Activated CD4-positive, CD25-positive, alpha-beta regulatory T cell (primary cell): ENCODE data around the gene IQSEC1.
A peak's percentile ranks its signal among the peaks of the same experiment; 100 is the strongest.

Source experiments
- DNase-seq, 4 experiments: peaks; one replicate each; lab custom pipeline; 2025; lab: John Stamatoyannopoulos, UW

IQSEC1 gene

DNA sequence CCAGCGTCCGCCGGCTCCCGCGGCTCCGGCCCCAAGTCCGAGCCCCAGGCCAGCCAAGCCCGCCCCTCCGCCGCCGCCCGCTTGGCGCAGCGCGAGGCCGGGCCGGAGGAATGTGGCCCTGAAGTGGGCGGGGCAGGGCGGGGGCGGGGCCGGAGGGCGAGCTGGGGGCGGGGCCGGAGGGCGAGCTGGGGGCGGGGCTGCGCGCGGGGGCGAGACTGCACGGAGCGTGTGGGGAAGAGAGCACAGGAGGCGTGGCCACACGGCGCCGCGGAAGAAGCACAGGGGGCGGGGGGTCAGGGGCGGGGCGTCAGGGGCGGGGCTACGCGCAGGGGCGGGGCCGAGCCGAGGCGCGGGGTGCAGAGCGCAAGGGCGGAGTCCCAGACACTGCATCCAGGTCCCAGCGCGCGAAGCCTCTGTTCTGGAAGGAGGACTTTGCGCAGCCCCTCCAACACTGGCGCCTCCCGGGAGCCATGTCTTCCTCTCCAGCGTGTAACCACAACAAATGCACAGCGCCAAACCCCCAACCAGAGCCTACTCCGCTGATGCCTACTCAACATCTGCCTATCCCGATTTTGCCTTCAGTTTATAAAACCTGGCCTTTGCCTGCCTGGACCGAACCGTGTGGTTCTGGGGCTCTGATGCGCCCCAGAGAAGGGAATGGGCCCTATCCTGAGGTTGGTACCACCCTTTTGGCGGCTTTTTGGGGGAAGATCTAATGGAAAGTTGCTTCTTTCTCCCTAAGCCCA is 105.5 kb downstream of the IQSEC1 start:
- DNase-seq = peak; percentile 78 to 90 (median 84)

DNA sequence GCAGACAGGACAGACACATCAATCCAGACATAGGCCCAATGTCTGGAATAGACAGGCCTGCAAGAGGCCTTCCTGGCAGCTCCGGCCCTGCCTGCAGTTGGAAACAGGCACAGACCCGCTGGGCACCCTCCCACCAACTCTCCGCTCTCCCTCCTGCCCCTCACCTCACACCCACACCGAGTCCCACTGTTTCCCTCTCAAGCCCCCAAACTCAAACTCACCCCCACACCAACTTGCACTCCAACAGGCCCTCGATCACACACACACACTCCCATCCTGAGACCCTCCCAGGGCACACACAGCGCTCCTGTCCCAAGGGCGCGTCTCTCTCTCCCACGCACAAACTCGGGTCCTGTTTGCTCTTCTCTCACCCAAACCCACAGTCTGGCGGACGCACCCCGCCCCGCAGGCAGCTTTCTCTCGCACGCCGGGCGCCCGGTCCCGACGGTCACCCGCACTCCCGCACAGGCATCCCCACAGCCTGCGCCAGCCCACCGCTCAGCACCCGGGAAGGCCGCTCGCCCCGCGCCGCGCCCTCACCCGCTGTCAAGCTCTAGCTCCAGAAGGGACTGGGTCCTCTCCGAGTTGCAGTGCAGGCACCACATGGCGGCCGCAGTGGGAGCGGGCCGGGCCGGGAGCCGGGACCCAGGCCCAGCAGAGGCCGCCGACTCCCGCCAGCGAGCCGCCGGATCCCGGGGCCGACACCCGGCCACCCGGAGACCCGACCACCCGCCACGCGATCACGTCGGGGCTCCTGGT is 106.2 kb downstream of the IQSEC1 start:
- DNase-seq = peak in 1 of 4 experiments; percentile 47

DNA sequence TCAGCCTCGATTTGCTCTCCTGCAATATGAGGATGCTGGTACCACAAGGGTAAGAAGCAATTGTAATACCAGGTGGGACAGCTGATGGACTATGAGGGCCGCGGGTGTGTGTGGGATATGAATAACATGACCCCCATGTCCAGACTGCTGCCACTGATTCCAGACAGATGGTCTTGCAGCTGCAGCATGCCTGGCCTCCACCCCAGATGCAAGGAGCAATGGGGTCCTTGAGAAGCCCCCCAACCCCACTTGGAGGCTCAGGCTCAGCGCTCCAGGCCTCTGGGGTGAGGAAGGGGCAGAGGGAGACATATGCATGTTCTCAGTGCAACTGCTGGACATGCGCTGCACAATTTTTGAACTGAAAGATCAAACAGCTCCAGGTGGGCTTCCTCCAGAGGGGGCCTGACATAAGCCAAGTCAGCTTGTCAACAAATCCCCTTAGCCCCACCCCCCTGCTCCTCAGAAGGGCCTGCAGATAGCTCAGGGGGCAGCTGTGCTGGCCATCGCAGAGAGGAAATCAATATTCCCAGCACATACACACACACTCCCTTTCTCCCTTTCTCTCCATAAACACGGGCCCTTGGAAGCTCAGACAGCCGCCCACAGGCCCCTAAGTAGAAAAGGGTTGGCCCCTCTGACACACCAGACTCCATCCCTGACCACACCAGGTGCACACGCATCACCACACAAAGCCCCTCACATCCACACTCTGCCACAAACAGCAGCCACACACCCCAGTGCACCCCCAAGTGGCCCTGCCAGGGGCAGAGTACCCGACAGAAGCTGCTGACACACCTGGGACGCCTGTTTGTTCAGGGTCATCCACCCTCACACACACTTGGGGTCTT is 107.0 kb downstream of the IQSEC1 start:
- no peak for DNase-seq

DNA sequence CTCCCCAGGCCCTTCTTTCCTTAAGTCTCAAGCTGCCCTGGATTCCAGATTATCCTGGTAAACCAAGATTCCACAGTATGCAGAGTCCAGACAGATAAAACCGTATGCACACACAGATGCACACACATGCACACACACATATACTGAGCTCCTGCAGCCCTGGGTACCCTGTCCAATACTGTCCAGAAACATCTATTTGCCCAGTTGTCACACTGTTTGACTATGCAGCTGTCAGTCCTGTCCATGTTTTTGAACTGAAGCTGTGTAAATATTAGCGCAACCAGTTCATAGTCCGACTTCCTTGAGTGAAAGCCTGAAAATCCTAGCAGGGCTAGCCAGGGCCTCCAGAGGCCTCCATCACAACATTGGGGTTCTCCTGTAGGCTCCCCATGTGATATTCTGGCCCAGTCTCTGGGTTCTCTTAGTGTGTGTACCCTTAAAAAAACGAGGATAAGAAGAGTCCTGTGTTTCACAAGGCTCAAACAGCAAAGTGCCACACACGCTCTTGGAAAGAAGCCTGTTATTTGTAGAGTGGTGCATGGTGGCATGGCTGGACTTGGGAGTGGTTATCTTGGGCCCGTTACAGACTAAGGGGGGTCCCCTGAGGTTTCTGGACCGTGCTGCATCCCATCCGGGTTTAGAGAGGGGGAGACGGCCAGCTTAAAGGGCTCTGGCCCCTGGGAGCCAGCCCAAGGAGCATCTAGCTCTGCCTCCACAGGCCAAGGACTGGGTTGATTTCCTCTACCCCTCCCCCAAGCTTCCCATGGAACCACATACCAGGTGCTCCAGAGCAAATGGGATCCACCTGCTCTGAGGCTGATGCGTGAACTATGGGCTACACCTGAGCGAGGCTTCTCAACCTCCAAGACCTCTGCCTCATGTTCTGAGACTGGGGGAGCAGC is 108.3 kb downstream of the IQSEC1 start:
- DNase-seq = no peak

DNA sequence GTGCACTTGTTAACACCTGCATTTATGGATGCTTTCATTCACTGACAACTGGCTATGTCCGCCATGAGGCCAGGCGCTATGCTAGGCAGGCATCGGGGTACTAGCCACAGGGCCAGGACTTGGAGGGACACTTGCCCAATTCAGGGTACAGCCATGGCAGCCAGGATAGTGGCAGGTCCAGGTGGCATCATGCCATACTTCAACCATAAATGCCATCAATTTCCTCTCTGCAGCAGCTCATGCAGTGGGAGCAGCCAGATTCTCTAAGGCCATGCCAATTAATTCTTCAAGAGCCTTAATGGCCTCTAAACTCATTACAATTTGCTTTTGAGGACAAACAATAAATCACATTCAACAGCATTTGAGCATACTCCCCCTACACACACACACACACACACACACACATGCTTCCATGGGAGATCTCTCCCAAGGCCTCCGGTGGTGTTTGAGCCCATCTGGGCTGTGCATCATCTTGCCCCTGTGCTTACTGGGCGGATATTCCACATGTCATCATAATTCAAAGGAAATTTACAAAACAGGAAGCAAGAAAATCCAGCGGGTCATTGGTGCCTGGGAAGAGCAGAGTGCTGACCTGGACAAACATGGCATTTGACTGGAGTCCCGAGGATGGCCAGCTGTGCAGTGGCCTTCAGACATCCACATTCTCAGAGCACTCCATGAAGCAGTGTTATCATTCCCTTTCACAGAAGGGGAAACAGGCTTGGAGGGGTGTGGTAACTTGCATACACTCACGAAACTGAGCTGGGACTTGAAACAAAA is 109.1 kb downstream of the IQSEC1 start:
- DNase-seq = no peak

DNA sequence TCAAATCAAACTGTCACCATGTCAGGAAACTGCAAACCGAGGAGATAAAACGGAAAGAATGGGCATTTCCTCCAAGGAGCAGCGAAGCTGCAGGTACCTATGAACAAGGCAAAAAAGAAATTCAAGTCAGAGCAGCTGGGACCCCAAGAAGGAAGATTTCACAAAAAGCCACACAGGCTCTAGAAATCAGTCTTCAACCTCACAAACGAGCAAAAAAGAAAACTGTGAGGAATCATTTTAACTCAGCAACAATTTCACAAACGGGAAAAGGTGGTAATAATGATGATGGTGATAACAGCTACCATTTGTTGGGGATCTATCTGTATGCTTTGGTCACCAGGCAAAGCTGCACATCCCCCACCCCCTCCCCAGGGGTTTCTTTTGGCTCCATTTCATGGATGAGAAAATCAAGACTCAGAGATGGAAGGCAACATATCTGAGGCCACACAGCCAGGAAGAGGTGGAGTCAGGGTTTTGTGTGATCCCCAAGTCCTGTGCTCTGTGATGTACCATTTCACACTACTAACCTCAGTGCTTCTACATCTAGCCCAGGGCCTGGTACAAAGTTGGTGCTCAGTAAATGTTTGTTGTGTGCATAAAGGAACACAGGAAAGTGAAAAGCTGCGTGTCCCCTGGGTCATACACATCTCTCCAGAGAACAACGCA is 109.9 kb downstream of the IQSEC1 start:
- no peak for DNase-seq

DNA sequence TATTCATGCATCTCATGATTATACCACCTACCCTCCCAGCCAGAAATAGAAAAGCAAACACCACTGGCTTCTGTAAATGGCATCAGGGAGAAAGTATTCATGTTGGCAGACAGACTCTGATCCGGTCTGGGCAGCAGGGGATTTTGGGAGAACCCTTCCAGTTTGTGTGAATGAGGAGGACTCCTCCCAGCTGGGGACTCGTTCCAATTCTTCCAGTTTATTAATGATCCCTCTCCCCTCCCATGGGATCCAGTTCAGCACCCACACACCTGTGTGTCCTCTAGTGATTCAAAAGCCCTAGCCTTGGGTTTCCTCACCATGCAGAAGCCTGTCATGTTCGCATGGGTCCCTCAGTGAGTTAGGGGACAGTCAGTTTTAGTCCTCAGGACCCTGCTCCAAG is 110.9 kb downstream of the IQSEC1 start:
- no peak for DNase-seq

DNA sequence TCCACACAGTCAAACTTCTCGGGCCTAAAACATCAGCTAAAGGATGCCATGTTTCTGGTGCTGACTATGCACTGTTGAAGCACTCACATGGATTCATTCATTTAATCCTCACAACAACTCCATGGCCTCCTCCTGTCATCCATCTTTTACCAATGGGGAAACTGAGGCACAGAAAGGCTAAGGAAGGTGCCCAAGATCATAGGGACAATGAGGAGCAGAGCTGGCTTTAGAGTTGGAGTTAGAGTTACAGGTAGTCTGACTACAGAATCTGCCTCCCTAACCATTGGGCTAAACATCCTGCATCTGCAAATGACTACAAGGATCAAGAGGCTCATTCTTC is 111.6 kb downstream of the IQSEC1 start:
- DNase-seq = no peak

DNA sequence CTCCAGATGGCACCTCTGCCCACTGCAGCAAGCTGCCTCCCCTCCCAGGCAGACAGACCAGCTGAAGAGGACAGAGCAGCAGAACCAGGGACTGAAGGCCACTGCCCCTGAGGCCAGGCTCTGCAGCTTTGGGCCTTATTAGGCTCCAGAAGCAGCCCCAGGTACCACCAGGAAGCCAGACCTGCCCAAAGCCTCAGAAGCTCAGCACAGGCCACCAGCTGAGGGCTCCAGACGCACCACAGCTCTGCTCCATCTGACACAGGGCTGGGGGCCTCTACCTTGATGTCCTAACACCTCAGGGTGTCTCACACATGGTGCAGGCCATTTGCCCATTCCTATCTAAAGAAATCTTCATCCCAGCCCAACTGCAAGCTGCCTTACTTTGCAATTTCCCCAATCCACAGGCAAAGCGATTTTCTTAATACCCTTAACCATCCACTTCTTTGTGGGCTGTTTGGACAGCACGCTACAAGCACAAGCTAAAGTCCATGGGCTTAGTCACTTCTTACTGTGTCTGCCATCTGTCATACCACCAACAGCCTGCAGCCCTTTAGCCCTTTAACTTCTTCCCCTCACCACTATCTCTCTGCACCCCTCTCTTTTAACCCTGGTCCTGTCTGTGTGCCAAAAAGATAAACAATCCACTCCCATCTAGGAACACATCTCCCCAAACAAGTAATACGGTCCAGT is 112.1 kb downstream of the IQSEC1 start:
- no peak for DNase-seq

DNA sequence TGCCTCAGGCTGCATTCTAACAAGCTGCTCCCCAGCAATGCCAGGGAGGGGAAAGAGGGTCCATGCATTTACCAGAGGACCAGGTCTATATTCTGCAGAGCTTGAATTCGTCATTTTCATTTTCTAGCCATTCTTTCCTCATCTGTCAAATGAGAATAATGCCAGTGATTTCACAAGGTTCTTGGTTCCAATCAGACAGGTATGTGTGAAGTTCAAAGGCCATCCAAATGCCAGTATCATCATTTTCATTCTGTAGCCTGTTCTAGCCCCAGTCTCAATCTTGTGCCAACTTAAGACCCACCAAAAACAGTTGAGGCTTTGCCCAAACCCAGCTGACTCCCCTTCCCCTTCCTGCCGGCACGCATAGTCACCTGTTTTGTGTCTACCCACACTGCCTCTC is 112.7 kb downstream of the IQSEC1 start:
- DNase-seq = no peak

DNA sequence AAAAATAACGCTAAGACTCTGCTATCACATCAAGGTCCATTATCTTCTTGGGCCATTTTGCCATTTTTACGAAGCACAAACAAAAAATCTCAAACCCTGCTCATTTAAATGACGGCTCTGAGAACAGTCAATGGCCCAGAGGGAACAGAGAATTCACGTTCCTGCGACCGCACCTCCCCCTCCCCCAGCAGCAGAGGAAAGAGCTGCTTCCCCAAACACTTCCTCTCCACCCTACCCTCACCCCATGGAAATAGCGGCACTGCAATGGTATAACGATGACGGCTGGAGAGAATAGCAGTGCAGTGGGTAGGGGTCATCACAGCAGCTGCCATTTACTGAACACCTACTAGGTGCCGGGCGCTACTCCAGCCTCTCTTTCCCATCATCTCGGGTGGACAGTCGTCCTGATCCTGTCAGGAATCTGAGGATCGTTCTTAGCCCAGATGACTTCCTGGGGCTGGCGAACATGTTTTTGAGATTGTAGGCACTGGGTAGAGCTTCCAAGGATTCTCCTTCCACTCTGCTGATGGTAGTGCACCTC is 113.3 kb downstream of the IQSEC1 start:
- no peak for DNase-seq

DNA sequence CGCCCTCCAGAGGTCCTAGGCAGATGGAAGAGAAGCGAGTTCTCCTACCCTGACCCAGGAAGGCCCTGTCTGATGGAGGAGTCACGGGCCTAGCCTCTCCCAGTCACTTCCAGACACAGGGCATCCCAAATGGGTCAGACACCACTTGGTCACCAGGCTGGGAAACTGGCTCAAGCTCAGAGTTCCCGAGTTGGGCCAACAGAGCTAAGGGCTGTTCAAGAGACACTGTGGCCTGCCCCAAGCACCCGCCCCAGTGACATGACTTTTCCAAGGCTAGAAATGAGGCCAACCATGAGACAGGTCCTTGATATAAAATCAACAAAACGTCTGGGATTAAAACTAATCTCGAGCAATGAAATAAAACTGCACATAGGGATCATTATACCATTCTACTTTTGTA is 113.8 kb downstream of the IQSEC1 start:
- DNase-seq = no peak

DNA sequence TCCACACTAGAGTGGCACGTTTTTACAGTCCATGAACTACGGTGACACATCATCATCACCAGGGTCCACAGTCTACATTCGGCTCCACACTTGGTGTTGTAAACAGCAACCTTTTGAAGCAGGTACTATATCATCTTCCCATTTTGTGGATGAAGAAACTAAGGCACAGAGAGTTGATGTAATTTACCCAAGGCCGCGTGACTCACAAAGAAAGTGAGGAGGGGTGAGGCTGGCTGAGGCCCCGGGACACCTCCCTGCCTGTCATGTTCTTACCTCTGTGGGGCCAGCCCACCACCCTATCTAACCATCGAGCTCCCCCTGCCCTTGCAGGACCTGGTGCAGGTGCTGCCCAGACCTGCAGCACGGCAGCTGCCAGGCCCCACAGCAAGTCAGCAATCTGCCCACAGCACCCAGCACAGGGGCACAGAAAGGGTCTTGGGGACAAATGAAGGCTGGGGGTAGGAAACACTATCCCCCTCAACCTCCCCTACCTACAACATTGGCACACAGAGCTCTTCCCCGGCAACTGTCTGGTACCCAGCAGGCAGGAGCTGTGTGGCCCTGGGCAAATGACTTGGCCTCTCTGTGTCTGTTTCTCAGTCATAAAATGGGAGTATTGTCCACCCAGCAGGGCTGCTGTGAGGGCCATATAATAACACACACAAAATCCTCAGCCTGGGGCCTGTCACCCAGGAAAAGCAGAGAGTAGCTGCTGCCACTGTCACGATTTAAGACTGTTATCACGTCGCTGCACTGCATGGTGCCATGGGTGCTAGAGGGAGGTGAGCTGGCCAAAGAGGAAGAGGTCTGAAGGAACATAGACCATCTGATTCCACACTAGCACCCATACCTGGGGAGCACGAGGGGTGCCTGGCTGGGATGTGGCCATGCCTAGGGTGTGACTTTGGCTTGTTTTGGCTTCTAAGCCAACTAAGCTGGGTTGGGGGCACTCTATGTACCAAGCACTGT is 115.1 kb downstream of the IQSEC1 start:
- no peak for DNase-seq

DNA sequence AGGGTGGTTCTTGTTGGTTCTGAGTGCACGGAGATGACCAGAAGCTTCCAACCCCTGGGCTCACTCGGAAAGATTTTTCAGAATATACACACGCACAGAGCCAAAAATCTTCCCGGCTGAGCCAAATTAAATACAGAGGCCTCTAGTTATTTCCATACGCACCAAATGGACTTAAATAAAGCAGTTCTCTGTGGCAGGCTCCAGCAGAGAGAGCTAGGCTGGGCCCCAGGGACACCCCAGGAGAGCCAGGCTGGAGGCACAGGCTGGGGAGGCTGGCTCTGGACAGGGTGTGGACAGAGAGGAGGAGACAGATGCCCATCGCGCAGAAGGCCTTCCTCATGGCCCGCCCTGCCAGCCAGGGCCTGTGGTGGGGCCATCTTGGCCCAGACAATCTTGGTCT is 115.9 kb downstream of the IQSEC1 start:
- no peak for DNase-seq

DNA sequence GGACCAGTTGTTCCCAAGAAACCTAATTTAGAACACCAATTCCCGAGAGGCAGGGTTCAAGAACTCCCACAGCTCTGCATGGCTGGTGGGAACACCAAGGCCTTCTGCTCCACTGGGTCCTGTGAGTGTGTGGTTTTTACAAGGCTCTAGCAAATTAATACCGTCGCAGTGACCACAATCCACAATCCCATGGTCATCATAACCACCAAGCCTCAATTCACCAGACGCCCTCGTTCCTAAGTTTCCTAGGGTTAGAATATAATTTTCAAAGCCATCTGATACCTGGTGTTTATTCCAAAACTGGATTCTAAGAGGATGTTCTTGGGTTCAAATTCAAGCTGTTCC is 116.9 kb downstream of the IQSEC1 start:
- DNase-seq = no peak

DNA sequence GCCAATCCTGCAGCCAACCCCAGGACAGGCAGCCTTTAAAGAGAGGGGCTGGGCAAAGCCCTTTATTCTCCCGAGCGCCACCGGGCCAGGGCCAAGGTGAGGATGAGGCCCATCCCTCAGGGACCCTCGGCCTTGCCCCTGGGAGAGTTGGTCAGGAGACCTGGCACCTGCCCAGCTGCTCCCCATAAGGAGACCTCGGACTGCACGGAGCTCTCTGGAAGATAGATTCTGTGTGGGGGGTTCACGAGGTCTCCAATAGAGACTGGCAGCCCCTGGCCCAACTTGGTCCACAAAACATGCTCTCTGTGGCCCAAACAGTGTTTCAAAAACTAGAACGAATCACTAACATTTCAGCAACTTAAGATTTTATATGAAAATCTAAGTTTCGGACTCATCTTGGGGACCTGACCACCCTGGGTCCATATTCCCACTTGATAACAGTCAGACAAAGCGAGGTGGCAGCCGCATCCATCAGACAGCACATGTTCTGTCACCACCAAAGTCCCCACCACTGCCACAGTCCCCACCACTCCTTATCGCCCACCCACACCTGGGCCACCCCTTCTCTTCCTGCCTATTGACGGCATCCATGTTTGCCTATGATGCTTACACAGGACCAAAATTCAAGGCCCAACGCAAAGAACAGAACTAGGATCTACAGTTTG is 117.4 kb downstream of the IQSEC1 start:
- no peak for DNase-seq

DNA sequence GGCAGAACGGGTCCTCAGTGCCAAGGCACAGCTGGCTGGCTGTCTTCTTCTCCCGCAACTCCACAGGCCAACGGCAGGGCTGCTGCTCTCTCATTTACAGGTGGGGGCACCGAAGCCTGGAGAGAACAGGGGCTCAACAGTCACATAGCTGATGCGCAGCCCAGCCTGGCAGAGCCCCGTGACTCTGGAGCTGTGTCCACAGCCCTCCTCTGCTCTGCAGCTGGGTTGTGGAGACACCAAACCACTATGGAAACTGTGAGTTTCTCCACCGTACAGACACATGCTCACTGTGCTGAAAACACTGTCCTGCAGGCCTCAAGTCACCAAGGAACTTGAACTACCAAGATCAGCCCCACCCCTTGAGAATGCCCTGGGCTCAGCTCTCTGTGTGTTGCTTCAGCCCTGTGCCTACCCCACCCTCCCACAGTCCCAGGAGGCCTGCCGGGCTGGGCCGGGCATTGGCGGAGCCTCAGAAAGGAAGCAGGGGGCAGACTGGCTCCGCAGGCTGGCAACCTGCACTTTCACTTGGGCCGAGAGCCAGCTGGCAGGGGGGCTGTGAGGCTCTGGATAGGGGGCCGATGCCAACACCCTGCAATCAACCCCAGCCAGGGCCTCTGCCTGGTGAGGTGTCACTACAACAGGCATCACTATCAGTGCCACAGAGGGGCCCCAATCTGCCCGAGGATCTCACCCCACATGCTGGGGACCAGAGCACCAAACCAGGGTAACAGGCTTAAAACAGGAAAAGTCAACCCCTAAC is 118.2 kb downstream of the IQSEC1 start:
- no peak for DNase-seq
